NCI-H1105 treated with DMSO at 0.1 percent for 48 hours (cell line): ENCODE results near the gene CUL4B.
"Not testable (repeated sequence)": the region's sequence is repeated elsewhere in the genome, so short reads cannot be mapped to it uniquely, and the experiment has no call there.

Experiments used
- DNase-seq: peaks from one replicate; lab custom pipeline; 2025; lab: John Stamatoyannopoulos, UW

The CUL4B gene

DNA sequence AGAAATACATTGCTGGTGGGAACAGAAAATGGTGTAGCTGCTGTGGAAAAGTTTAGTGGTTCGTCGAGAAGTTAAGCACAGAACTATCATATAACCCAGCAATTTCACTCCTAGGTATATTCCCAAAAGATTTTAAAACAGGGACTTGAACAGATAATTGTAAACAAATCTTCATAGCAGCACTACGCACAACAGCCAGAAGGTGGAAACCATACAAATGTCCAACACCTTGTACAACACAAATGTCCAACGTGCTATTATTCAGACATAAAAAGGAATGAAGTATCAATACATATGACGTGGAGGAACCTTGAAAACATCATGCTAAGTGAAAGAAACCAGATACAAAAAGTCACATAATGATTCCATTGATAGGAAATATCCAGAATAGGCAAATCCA, 37.9 kb downstream of the CUL4B start:
- DNase-seq, result no peak

DNA sequence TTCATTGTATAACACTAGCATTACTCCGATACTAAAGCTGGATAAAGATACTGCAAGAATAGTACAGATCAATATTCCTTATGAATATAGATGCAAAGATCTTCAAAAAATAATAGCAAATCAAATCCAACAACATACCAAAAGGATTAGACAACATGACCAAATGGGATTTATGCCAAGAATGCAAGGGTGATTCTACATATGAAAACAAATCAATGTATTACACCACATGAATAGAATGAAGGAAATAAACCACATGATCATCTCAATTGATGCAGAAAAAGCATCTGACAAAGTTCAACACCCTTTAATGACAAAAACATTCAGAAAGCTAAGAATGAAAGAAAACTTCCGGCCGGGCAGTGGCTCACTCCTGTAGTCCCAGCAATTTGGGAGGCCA, 42.8 kb downstream of the CUL4B start:
- DNase-seq, result no peak

DNA sequence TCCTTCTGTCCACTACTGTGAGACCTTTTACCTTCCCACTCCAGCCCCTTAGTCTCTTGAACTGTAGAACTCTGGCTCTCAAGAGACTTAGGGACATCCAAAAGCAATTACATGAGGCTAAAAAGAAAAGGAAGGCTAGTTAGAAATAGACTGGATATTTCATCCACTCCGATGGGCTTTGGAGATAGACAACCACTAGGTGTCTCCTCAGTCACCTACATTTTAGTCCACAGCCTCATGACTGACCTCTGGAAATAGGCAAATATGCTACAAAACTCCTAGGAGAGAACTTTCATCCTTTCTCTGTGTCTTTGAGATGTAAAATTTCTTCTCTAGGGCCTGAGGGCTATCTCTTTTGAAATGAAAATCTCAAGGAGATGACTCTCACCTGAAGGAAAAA, 46.5 kb downstream of the CUL4B start:
- DNase-seq, result no peak

DNA sequence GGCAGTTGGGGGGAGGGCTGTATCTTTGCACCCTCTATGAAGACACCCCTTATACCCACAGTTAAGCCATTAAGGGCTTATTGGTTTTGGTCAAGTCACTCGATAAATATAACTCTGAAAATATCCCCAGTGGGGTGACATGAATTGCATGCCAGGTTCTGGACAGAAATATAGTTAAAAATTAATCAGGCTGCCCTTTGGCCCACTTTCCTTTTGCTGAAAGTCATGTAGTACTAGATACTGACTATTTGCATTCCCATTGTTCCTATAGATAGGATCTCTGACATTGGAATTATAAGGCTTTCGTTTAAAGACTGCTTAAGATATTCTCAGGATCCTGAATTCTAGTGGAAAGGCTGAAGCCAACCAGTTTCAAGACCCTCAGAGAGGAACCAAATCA, 48.1 kb downstream of the CUL4B start:
- no peak for DNase-seq

DNA sequence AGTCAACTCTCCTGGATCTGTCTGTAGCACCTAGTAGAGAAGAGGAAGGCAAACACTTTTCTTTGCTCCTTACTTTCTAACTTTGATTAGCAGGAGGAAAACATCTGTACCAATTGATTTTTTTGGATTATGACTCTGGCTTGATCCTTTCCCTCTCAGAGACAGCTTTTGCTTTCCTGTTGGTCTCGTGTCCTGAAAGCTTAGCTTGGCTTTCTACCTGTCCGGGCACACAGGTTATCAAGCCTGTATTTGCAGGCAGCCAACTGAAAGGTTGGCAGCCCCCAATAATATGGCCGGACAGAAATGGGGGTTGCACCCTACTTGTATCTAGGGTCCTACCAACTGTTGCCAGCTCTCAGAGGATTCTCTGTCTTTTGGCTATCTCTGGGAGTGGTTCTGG, 48.5 kb downstream of the CUL4B start:
- DNase-seq, result no peak

DNA sequence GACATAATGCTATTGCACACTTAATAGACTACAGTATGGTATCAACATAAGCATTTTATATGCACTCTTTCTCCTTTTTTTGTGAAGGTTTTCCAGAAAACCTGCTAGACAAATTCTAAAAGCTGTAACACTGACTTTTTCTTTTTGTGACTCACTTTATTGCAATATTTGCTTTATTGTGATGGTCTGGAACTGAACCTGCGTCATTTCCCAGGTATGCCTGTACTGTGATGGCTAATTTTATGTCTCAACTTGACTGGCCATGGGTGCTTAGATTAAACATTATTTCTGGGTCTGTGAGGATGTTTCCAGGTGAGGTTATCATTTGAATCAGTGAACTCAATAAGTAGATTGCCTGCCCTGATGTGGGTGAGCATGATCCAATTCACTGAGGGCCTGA, 56.2 kb downstream of the CUL4B start:
- no peak for DNase-seq

DNA sequence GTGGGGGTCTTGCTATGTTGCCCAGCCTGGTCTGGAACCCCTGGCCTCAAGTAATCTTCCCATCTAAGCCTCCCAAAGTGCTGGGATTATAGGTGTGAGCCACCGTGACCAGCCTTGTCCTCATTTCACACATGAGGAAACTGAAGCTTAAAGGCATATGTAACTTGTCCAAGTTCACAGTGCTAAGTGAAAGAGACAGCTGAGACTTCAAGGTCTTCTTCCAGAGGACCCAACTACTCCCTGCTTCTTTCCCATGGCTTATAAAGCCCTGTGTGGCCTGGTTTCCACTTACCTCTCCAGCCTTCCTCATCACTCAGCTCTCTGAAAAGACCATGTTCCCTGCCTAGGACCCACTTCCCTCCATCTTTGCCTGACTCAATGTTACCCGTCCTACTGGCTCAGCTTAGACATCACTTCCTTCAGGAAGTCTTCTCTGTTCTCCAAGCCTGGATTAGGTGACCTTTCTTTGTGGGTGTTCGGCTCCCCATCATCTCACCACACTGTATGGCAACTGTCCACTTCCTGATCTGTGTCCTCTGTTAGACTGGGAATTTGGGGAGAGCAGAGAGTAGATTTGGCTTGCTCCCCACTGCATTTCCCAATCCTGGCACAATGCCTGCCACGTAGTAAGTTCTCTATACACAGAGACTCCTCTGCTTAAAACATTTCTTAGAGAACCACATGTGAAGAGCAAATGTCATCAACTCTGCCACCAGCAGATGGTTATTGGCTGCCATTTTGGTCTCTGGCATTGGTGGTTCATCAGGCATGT, 61.3 kb downstream of the CUL4B start:
- no peak for DNase-seq

DNA sequence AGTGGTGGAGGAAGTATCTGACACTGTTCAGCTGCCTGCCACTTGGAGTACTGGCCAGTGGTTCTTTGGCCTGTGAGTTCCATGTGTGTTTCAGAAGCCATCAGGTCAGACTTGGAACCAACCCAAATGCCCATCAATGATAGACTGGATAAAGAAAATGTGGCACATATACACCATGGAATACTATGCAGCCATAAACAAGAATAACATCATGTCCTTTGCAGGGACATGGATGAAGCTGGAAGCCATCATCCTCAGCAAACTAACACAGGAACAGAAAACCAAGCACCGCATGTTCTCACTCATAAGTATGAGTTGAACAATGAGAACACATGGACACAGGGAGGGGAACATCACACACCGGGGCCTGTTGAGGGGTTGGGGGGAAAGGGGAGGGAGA, 70.6 kb downstream of the CUL4B start:
- DNase-seq, result not testable (repeated sequence)

DNA sequence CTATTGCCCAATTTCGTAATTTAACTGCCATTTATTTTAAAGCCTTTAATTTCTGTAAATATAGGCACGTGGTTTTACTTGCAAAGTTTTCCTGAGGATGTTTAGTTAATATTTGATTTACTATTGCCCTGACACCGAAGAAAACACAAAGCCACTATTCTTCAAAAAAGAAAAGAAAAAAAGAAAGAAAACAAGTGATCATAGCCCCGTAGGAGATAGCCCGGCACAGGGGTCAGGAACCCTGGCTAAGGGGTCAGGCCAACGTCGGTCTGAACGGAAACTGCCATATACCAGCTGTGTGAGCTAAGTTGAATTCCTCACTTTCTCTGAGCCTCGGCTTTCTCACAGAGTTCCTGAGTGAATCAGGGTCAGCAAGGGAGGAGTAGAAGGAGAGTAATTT, 74.0 kb downstream of the CUL4B start:
- DNase-seq, result no peak

DNA sequence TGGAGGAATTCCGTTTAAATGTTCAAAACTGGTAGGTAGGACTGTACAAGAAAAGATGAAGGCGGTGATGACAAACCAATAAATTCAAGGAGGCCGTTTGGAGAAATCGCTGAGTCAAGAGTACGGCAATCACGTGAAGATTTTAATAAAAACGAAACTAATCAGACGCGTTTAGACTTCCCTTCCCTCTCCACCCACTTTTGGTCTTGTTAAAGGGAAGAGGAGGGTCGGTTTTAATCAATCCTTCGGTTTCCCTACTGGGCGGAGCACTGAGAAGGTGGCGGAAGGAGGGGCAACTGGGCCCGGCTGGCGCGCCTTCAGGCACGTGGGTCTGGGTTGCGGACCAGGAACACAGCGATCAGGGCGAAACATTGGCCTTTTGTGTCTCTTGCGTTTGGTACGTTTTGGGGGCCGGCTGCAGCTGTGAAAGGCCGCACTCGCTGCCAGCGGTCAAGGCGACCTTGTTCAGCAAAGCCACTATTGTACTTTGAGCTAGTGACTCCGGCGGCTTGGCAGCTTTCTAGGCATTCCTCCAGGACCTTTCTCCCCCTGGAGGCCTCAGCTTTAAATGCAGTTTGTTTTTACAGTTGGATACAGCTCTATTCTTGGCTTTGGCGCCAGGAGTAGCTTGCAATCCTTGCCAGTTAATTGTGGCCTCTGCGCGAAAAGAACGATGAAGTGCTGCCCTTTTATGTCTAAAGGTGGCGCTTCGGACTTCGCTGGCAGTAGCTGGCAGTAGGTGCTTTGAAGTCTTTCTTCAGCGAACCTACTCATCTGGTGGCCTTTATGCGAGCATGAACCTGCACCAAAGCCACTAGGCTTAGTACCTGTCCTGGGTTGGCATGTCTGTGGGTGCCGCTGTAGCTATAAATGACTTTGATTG, 74.9 kb downstream of the CUL4B start:
- DNase-seq, result peak; percentile 89

DNA sequence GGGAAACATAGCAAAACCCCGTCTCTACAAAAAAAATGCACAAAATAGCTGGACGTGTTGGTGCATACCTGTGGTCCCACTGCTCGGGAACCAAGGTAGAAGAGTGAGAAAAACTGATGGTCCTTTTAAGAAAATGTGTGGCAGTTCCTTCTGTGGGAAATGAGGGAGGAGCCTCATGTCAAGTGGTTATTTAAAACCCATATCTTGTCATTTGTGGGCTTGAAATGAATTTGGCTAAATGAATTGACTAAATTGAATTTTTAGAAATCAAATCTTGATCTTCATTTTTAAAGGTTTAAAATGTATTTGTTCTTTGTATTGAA, 75.5 kb downstream of the CUL4B start:
- DNase-seq, result peak; percentile 47

DNA sequence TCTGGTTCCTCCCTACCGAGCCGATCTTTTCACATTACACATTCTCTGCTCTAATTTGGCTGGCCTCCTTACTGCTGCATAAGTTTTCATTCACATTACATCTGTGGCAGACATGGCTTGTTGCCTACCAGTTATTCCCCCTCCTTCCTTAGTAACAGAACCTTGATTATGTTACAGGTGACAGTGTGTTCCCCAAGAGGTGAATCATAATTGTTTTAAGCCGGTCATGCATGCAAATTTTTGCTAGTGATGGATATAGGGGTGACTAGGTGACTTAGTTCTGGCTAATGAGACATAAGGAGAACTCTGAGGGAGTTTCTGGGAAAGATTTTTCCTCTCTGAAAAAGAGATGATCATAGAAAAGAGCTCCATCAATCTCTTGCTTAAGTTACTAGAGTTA, 83.3 kb downstream of the CUL4B start:
- no peak for DNase-seq

DNA sequence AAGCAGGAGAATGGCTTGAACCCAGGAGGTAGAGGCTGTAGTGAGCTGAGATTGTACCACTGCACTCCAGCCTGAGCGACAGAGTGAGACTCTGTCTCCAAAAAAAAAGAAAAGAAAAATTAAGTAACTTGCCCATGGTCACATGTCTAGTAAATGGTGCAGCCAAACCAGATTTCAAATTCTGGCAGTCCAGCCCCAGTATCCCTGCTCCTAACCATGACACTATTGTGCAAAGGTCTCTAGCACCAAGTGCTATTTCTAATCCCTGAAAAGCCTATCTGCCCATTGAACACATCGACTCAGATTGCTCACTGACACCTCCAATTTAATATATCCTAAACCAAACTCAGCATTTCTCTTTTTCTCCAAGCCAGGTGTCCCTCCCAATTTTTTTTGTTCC, 84.0 kb downstream of the CUL4B start:
- no peak for DNase-seq

DNA sequence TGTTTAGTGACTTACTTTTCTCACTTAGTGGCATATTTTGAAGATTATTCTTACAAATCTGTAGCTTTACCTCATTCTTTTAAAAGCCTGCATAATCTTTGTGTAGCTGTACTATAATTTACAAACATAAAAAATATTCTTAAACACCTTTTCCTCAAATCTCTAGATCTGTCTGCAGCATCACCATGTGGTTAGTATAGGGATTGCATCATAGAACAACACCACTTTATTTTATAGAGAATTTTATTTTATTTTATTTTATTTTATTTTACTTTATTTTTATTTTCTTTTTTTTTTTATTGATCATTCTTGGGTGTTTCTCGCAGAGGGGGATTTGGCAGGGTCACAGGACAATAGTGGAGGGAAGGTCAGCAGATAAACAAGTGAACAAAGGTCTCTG, 85.3 kb downstream of the CUL4B start:
- DNase-seq, result not testable (repeated sequence)
